ENCODE results near the gene SLC22A25.

SLC22A25 gene

DNA sequence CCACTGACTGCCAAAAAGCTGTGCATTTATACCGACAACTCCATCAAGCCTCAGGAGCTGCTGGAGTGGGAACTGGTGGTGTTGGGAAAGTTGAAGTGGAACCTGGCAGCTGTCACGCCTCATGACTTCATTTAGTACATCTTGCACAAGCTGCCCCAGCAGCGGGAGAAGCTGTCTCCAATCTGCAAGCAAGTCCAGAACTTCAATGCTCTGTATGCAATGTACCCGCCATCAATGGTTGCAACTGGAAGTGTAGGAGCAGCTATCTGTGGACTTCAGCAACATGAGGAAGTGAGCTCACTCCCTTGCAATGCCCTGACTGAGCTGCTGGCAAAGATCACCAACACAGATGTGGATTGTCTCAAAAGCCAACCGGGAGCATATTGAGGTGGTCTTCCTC, at the start of gene SLC22A25:
Gene SLC22A25 (minus strand): TSS at position 67 of the 400 bp plus-strand sequence. CDS start 13,947 bp downstream, outside the sequence.
- H3K4me3 ChIP-seq (ENCODE audit: low read depth, low read length) = no peak within 1 kb of the TSS
- TF ChIP-seq, protein P1, sequence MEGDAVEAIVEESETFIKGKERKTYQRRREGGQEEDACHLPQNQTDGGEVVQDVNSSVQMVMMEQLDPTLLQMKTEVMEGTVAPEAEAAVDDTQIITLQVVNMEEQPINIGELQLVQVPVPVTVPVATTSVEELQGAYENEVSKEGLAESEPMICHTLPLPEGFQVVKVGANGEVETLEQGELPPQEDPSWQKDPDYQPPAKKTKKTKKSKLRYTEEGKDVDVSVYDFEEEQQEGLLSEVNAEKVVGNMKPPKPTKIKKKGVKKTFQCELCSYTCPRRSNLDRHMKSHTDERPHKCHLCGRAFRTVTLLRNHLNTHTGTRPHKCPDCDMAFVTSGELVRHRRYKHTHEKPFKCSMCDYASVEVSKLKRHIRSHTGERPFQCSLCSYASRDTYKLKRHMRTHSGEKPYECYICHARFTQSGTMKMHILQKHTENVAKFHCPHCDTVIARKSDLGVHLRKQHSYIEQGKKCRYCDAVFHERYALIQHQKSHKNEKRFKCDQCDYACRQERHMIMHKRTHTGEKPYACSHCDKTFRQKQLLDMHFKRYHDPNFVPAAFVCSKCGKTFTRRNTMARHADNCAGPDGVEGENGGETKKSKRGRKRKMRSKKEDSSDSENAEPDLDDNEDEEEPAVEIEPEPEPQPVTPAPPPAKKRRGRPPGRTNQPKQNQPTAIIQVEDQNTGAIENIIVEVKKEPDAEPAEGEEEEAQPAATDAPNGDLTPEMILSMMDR (IDR thresholded peaks at IDR 0.05; ENCODE audit: borderline replicate concordance, insufficient read depth, low read depth, low read length) = no peak

DNA sequence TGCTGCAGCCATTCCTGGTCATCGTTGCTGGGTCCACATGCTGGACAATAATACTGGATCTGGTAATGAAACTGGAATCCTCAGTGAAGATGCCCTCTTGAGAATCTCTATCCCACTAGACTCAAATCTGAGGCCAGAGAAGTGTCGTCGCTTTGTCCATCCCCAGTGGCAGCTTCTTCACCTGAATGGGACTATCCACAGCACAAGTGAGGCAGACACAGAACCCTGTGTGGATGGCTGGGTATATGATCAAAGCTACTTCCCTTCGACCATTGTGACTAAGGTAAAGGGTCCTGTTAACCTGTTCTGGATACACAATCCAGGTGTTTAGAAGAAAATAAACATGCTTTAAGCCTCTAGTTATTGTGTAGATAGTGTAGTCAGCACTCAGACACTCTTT, 46.9 kb upstream of the SLC22A25 start:
- no peak overlapping the region for H3K4me3 ChIP-seq (ENCODE audit: low read depth, low read length)
- TF ChIP-seq, protein P1 (IDR thresholded peaks at IDR 0.05; ENCODE audit: borderline replicate concordance, insufficient read depth, low read depth, low read length) = no peak

DNA sequence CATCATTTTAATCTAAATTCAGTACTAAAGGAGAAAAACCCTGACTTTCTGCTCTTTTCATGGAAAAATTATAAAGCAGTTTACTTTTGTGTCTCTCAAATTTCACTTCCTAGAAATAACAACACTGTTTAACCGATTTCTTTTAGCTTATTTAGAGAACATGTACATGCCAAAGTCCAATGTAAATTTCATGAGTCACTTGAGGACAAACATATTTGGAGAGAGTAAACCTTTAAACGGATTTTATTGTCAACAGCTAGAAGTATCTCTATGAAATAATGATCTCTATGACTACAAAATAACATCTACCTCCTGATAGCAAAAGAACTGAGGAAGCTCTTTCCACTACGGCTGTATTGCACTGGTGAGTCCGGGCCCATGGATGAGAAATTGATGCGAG, 46.3 kb upstream of the SLC22A25 start:
- no peak overlapping the region for H3K4me3 ChIP-seq (ENCODE audit: low read depth, low read length)

DNA sequence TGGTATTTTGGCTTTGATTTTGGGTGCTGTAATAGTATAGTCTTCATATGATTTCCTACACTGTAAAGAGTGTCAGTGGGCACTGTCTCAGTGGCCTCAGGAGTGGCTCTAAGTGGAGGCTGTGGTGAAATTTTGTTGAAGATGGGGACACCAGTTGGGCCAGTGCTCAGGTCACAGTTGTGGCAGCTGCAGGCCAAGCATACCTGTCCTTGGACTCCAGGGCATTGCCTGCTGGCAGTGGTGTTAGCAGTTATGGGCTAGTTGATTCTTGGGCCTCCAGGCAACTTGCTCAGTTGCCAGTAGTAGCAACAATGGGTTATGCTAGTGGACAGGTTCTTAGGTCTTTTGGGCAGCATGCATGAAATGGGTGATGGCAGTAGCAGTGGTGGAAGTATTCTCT, 39.2 kb upstream of the SLC22A25 start:
- H3K4me3 ChIP-seq (ENCODE audit: low read depth, low read length) = no peak overlapping the region
- TF ChIP-seq, protein P1 (IDR thresholded peaks at IDR 0.05; ENCODE audit: borderline replicate concordance, insufficient read depth, low read depth, low read length) = no peak

More for the DNA sequence above, 46.3 kb upstream of the SLC22A25 start:
- TF ChIP-seq, protein P1 (IDR thresholded peaks at IDR 0.05; ENCODE audit: borderline replicate concordance, insufficient read depth, low read depth, low read length) = no peak

DNA sequence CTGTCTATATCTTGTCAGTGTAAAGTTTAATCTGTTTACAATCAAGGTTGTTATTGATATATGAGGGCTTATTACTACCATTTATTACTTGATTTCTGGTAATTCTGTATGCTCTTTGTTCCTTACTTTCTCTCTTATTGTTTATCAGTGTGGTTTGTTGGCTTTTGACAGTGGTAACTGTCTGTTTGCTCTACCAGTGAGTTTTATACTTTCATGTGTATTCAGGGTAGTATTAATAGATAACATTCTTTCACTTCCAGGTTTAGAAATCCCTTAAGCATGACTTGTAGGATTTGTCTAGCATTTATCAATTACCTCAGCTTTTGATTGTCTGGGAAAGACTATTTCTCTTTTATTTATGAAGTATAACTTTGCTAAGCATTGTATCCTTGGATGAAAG, 37.5 kb upstream of the SLC22A25 start:
- no peak overlapping the region for H3K4me3 ChIP-seq (ENCODE audit: low read depth, low read length)
- TF ChIP-seq, protein P1 (IDR thresholded peaks at IDR 0.05; ENCODE audit: borderline replicate concordance, insufficient read depth, low read depth, low read length) = no peak

DNA sequence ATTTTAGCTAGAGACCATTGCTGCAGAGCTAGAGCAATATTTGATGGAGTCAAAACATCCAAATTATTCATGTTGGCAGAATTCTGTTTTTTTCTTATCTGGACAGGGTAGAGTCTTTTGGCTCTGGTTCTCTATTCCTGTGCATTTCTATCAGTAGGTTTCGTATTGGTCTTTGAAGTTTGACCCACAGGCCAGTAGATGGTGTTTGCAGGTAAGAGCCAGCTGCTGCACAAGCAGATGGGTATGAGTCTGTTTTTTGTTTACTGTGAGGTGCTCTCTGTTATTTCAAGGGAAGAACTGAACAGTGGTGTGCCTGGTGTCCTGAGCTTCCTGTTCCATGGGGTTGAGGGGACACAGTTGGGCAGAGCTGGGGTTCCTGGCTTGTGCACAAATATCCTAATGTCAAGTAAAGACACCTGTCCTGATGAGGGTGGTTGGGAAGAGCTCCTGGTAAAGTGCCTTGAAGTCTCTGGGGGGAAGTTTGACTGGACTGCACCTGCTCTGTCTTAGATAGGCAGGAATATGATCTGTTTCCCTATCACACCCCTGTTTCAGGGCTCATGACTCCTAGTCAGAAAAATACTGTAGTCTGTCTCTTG, 34.0 kb upstream of the SLC22A25 start:
- H3K4me3 ChIP-seq (ENCODE audit: low read depth, low read length) = no peak overlapping the region
- TF ChIP-seq, protein P1 (IDR thresholded peaks at IDR 0.05; ENCODE audit: borderline replicate concordance, insufficient read depth, low read depth, low read length) = peak; percentile 36; the same call in 1 of the 2 replicates

DNA sequence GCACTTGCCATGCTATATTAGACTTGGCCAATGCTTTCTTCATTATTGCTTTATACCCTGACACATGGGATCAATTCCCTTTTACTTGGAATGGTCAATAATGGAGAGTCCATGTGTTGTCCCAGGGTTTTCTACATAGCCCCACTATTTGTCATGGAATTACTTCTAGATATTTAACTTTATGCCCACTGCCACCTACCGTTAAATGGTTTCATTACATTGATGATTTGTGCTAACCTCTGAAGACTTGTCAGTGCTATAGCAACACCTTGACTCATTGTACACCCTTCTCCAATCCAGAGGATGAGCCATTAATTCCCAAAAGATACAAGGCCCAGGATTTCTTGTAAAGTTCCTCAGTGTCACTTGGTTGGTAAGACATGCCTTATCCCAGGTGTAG, 31.4 kb upstream of the SLC22A25 start:
- TF ChIP-seq, protein P1 (IDR thresholded peaks at IDR 0.05; ENCODE audit: borderline replicate concordance, insufficient read depth, low read depth, low read length) = no peak
- no peak overlapping the region for H3K4me3 ChIP-seq (ENCODE audit: low read depth, low read length)

All from GM12875 (cell line).